GM18870 (cell line): ENCODE results near the gene KDM3A.
"Not testable (repeated sequence)": the region's sequence is repeated elsewhere in the genome, so short reads cannot be mapped to it uniquely, and the experiment has no call there.

Experiments used
- ATAC-seq: cut with Tn5 transposase; IDR thresholded peaks from one replicate; pipeline ENCODE4 v1.9.1; 2021; ENCODE audit warnings: moderate library complexity; ENCODE audit not compliant: unreplicated experiment

The KDM3A gene

DNA sequence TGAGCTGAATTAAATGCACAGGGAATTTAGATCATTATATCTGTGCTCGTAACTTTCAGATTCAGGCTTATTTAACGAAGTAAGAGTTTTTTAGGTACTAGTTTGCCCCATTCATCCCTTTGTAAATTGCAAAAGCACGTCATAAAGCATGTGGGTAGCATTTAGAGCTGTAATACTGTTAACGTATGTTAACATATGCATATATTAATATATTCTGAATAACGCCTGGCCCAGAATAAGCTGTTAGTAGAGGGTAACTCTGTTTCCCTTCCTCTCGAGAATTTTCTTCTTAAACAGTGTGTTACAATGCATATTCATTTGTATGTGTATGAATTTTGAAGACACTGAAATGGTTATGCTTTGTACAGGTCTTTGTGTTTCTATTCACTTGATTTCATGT is 30.5 kb downstream of the KDM3A start:
- no peak for ATAC-seq

DNA sequence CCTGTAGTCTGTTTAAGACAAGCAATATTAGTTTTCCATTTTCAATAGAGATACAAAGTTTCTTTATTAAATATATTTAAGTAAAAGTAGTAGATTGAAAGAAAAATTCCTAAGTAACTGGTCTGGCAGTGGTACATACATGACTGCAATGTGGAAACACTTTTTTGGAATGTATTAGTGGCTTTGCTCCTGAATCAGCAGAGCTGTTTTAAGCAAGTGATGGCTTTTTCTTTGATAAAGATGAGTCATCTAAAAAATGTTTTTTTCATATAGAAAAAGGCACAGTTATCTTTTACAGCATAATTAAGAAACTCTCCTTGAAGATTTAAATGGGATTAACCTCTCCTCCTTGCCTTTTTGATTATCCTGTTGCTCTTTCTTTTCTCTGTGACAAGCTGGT is 34.9 kb downstream of the KDM3A start:
- ATAC-seq = no peak

DNA sequence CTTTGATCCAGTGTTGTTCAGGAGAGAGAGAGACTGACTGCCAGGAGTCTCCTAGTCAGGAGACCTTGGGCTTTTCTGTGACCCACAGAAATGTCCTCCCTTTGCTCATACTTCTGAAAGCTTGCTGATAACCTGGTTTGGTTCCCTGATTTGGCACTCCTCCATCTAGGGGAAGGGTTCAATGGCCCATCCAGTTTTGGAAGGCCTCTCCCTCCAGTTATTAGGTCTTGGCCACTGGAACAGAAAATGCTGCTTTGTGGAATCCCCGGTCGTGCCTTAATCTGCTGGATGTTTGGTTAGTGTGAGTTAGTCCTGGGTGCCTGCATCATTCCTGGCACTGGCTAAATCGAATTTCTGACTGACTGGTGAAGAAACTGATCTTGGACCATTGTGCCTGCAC is 35.7 kb downstream of the KDM3A start:
- no peak for ATAC-seq

DNA sequence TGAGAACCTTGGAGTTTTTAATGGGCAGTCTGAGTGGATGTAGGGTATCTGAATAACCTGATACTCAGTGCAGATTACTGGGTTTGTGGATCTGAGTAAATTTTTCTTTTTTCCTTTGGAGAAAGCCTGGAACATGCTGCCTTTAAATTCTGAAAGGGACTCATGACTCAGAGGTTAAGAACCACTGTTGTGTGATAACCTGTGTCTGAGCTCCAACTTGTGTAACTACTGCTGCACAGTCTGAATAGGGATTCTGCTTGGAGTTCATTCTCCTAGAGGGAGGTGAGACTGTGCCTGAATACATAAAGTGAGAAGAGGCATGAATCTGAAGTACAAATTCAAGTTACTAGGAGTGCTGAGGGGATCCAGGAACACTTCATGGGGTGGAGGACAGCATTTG is 36.2 kb downstream of the KDM3A start:
- no peak for ATAC-seq

DNA sequence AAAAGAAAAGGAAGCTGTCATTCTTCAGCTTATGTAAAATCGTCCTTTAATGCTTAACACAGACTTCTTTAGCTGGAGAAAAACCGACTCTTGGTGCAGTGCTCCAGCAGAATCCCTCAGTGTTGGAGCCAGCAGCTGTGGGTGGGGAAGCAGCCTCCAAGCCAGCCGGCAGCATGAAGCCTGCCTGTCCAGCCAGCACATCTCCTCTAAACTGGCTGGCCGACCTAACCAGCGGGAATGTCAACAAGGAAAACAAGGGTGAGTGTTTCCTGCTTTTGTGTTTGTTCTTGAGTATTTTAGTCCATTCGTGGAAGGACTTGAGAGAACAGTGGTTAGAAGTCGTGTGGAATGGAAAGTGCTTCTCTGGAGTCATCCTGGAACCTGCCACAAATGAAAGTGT is 38.9 kb downstream of the KDM3A start:
- no peak for ATAC-seq

DNA sequence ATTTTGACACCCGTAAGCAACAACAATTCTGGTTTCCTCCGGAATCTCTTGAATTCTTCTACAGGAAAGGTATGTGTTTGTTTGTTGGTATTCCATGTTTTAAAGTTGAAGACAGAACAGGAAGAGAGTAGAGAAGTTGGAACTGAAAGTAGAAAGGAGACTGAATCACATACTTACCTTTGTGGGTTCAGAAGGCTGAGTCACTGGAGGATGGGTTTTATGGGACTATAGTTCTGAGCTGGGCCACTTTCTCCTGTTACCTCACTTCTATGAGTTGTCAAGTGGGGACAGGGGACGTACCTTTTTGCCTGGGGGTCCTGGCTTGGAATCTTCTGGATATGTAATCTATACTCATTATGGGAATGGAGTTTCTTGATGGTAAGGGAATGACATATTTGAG is 40.9 kb downstream of the KDM3A start:
- ATAC-seq = no peak

DNA sequence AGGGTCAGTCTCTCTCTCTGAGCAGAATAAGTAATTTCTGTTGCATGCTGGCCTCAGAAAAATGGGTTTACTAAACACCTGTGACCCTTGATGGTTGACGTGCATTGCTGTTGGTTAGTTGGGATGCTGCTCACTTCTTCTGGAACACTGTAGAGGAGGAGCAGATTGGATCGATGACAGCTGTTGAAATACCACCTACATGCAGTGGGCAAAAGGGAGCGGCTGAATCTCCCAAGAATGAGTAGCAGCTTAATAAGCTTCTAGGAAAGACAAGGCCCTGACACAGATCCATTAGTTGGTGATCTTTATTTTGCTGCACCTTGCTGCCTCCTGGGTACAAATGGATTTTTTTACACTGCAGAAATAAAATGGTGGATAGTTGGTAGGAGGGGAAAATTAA is 43.2 kb downstream of the KDM3A start:
- ATAC-seq = no peak

DNA sequence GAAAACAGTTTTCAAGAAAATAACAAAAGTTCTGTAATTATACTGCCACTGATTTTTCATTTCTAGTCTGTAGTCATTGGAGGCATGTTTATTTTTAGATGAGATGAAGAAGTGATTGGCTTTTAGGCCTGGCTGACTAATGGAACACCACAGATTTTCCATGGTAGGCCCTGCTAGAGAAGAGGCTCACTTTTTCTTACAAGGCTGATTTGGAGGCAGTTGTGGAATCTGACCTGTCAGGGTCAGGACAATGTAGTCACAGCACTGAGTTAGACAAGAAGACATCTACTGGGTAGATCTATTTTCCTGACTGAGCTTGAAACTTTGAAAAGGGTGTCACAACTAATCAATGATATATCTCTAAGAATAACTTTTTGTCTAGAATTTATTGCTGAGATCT is 43.9 kb downstream of the KDM3A start:
- ATAC-seq = no peak

DNA sequence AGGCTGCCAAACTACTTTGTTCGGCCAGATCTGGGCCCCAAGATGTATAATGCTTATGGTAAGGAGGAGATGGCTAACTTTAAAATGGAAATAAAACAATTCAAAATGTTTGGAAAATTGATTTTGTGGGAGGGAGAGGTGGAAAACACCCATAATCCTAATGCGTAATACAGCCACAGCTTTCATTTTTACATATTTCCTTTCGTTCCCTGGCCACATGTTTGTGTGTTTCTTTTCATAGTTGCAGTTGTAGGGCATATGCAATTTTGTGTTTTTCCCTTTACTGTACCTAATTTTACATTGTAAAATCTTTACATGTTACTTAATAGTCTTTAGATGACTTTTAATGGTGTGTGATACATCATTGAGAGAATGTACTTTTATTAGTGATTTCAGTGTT is 44.6 kb downstream of the KDM3A start:
- no peak for ATAC-seq

DNA sequence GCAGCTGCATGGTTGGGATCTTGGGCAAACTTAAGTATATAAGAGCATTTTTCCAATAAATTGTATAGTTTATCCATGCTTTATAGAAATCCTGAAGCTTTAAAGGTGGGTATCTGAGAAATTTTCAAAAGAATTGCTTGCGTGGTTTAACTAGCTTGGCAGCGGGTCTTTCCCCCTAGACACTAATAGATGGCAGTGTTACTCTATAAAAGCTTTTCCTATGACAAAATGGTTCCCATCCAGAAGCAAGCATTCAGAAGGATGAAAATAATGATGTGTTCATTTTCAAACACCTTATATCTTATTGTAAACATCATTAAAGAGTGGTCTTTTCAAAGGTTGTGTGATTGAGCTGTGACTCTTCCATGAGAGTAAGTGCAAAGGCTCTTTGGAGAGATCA is 45.9 kb downstream of the KDM3A start:
- no peak for ATAC-seq

DNA sequence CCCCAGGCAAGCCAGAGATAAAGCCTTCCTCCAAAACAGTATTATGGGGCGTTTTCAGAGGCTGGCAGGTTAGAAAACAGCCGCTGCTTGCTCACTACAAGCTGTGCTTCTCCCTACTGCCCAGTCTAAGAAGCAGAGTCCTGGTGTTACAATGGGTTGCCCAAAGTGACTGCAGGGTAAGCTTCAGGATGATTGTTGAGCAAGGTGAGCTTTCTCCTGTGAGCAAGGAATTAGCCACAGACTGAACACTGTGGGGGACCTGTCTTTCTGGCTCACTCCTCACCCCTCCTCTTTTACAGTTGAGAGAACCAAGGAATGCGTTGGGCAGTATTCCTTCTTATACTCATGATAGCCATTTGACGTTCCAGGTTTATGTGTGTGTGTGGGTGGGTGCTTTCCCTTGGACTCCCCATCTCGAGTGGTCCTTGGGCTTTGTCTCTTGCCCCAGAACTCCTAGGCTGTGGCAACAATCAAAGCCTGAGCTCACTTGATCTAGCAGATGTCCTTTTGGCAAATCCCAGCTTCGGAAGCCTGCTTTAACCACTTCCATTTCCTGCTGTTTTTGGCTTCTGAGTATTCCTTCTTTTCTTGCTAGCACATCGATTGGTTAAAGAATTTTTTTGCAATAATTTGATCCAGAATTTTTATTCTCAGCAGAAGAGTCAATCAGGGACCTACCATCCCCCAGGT is 47.5 kb downstream of the KDM3A start:
- ATAC-seq = no peak

DNA sequence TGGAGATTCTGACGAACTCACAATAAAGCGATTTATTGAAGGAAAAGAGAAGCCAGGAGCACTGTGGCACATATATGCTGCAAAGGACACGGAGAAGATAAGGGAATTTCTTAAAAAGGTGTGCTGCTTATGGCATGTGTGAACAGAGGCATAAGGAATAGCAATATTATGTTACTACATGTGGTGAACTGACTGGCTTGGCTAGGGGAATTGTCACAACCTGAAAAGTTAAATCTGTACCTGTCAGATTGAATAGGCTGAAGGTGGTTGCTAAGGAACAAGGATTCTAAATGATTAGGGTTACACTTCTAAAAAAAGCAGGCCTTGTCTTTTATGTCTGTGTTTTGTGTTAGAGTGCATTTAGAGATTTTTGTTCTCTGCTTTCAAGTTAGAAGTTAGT is 48.4 kb downstream of the KDM3A start:
- no peak for ATAC-seq

DNA sequence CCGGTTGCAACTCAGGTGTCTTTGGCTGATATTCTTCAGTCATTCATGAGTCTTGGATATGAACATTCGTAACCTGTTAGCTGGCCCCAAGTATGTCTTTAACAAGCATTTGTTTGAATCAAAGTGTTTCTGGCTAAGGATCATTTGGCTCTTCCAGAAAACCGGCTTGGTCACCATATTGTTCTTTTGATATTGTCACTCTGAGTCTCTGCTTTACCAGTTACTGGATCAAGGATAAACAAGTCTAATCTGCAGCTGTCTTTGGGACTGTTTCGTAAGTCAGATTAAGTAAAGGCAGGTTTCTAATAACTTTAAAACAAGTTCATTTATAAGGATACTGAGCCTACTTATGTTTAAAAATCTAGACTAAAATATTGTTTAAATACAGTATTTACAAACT is 49.1 kb downstream of the KDM3A start:
- ATAC-seq = no peak

DNA sequence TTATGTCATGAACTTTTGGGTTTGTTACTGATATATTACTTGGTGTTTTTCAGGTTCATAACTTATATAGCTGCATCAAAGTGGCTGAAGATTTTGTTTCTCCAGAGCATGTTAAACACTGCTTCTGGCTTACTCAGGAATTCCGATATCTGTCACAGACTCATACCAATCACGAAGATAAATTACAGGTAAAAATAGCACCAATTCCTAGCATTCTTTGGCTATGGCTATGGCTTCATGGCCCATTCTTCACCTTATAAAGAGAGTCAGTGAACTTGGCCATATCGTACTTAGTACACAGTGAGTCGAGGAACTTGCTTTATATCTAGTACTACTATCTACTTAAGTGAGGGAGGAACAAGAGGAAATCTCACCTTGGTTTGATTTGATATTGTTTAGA is 49.9 kb downstream of the KDM3A start:
- ATAC-seq = no peak

DNA sequence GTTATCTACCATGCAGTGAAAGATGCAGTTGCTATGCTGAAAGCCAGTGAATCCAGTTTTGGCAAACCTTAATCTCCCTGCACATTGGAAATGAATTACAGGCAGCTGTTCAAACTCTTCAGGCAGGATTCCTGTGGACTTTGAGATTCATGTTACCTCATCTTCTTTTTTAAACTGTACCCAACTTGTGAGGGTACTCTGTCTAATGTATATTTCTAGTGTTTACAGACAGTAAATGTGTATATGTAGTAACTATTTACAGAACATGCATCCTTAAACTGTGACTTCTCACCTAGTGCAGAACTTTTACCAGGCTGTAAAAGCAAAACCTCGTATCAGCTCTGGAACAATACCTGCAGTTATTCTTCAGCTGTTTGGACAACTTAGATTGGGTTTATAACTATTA is 50.9 kb downstream of the KDM3A start:
- no peak for ATAC-seq

DNA sequence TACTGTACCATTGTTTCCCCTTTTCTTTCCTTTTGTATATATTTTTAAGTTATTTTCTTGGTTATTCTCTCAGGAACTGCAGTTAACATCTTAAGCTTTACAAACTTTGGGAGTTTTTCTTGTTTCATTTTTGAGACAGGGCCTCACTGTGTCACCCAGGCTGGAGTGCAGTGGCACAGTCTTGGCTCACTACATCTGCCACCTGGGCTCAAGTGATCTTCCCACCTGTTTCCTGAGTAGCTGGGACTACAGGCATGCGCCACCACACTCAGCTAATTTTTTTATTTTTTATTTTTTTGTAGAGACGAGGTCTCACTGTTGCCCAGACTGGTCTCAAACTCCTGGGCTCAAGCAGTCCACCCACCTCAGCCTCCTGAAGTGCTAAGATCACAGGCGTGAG is 55.2 kb downstream of the KDM3A start:
- not testable (repeated sequence) for ATAC-seq

DNA sequence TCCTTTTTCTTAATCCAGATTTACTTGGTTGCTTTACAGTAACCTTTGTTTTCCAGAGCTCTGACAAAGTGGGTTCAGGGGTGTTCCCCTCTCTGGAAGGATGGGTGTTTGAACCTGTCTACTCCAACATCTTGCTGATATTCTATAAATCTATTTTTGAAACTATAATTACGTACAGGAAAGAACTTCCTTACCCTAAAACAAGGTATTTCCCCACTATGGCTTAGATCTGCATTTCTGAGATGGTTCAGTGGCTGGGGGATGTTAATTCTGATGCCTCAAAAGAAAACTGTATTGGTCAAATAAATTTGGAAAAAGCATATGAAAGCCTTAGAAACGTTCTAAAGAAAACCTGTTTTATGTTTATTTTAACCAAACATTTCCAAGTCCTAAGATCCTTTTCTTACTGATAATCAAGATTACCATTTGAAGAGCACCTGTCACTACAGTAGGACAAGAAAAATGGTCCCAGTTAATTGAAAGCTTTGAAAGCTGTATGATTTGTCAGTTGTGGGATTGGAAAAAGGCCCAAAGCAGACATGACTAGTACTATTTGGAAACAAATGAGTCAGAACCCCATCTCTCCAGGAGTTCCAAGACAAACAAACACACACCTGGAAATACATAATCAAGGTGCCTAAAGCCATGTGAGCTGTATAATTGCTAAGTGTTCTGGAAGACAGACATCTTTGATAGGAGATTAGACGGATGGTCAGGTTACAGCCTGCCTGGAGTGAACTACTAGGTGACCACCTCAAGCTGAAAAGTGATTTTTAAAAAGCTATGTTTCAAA is 57.5 kb downstream of the KDM3A start:
- no peak for ATAC-seq

DNA sequence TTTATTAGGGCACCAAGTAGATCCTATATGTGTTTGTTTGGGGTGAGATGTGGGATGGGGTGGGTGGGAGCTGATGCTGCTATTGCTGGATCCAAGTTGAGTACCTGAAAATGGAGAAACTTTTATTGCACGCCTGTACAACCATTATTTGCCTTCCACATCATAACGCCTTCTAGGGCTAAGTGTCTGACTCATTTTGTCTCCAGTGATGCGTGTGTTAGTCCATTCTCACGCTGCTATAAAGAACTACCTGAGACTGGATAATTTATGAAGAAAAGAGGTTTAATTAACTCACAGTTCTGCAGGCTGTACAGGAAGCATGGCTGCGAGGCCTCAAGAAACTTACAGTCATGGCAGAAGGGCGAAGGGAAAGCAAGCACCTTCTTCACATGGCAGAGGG is 58.2 kb downstream of the KDM3A start:
- ATAC-seq = no peak

DNA sequence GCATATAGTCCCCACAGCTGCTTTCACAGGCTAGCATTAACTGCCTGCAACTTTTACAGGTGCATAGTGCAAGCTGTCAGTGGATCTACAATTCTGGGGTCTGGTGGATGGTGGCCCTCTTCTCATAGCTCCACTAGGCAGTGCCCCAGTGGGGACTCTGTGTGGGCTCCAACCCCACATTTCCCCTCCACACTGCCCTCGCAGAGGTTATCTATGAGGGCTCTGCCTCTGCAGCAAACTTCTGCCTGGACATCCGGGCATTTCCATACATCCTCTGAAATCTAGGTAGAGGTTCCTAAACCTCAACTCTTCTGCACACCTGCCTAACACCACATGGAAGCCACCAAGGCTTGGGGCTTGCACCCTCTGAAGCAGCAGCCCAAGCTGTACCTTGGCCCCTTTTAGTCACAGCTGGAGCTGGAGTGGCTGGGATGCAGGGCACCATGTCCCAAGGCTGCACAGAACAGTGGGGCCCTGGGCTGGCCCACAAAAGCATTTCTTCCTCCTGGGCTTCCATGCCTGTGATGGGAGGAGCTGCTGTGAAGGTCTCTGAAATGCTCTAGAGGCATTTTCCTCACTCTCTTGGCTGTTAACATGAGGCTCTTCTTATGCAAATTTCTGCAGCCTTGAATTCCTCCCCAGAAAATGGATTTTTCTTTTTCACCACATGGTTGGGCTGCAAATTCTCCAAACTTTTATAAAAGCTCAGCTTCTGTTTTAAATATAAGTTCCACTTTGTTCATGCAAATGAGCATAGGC is 59.3 kb downstream of the KDM3A start:
- no peak for ATAC-seq

DNA sequence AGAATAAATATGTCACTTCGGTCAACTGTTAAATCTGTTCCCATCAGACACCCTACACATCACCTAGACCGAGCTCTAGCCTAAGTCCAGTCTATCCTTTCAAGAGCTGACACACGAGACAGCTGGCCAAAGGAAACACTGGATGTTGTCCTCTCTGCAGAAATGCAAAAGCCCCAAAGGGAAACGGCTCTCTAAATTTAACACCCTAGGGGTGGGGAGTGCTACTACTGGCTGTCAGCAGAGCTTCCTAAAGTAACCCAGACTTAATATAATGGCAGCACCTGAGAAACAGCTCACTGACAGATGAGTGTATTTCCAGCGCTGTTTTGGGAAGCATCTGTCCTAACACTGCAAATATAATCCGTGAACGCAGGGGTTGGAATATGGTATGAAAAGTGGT is 66.4 kb downstream of the KDM3A start:
- no peak for ATAC-seq

DNA sequence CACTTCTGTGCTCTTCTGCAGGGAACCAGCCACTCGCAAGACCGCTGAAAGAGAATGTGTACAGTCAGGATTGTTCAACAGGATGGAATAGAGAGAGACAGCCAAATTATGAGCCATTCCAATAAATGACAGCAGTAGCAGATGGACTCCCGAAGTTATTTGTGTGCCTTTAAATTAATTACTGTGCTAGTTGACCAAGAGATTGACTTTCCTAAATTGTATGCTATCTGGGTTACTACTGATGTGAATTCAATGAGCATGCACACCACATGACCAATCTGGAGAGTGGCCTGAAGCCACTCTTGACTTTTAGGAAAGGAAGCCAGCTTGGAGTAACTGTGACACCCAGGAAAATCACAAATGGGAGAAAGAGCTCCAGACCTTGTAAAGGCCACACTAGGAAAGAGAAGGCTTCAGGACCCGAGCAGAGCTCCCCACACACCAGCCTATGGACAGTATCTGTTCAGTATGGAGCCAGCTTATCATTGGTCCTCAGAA is 69.3 kb downstream of the KDM3A start:
- ATAC-seq = no peak

DNA sequence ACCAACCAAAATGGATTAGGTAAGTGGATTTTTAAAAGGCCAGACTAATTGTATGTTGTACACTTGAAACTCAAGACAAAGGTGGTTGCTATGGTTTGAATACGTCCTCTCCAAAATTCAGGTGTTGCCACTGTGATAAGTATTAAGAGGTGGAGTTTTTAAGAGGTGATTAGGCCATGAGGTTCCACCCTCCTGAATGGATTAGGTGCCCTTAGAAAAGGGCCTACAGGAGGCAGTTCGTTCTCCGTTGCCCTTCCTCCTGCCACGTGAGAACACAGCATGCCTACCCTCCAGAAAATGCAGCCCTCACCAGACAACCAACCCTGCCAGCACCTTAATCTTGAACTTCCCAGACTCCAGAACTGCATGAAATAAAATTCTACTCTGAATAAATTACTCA is 70.9 kb downstream of the KDM3A start:
- no peak for ATAC-seq
